ACHN (cell line): Measurements from ENCODE around the gene RHOA.
"Not testable (repeated sequence)": the region's sequence is repeated elsewhere in the genome, so short reads cannot be mapped to it uniquely, and the experiment has no call there.

Experiments used
- DNase-seq: peaks from one replicate; pipeline ENCODE4 v3.0.0-alpha.2; 2015
- in situ Hi-C: cut with HindIII; loops from 2 replicates; pipeline ENCODE4 v1.10.0; 2017; ENCODE audit warnings: low sequenced_read_pairs, low pct_ligation_motif_present, low pct_unique_long_range_greater_than_20kb

Gene RHOA

DNA sequence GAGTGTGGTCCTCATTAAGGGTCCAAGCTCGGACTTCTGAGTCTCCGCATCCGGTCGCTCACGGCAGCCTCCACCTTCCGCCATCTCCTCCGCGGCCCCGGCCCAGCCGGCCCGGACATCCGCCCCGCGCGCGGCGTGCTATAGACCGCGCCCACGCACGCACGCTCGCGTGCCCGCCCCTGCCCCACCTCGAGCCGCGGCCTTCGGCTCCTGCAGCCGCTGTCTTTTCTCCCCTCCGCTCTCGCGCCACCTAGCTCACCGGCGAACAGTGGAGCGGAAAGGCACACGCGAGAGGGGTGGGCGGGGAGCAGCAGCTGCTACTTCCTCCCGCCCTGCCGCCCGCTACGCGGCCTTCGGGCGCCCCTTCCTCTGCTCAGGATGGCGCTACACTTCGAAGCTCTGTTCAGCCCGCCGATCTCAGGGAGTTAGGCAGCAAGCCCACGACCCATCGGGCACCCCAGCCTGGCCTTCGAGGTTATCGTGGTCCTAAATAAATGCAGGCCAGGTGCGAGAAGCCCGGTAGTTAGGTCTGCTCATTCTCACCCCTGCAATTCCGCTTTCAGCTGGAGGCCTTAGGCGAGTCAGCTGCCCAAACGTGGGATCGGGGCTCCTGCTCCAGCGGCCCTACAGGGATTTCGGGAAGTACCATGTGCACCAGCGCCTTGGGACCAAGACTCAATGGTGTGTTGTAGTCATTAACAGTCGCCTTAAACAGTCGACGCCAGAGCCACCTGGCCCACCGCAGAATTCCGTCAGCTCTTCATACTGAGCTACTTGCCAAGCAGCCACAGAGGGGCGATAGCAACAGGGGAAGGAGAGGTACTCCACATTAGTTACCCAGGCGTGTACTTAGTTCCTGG, 71.6 kb downstream of the RHOA start, which contains the start of gene USP4:
Gene USP4, minus strand, starts transcription at position 113 of the 860 bp plus-strand sequence. Its CDS starts 29 bp downstream, at position 84.
- DNase-seq = peak; percentile 84
- in situ Hi-C loops = no loop called here

DNA sequence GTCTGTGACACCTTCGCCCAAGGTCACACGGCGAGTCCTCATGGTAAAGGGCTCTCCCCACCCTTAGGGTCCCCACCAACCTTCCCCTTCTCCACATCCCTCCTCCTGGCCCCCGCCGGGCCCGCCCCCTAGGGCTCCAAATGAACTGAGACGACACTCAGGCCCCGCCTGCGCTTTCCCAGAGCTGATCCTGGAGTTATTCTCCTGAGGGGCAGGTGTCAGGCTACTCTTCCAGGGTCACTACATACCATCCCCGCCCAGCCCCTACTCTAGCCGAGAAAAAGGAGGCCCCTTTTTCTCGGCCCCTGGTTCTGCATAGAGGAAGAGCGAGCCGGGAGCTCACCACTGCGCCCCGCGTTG, 72.2 kb downstream of the RHOA start:
- in situ Hi-C loops = no loop called here
- peak; percentile 37 for DNase-seq

DNA sequence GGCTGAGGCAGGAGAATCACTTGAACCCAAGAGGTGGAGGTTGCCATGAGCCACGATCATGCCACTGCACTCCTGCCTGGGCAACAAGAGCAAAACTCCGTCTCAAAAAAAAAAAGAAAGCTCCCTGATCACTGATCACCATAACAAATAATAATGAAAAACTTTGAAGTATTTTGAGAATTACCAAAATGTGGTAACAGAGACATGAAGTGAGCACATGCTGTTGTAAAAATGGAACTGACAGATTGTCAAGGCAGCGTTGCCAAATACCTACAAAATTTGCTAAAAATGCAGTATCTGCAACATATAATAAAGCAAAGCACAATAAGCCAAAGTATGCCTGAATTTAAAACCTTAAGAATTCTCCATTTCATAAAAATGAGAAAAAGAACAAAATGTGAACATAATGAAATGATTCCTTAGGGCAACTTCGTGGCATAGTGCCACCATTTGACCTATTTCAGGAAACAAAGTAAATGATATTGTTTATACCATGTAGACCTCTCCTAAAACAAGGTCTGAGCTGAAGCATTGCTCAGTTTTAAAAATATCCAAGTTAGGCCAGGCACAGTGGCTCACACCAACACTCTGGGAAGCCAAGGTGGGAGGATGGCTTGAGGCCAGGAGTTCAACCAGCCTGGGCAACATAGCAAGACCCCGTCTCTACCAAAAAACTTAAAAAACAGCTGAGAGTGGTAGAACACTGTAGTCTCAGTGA, 77.7 kb downstream of the RHOA start:
- in situ Hi-C loops = no loop called here
- no peak for DNase-seq

DNA sequence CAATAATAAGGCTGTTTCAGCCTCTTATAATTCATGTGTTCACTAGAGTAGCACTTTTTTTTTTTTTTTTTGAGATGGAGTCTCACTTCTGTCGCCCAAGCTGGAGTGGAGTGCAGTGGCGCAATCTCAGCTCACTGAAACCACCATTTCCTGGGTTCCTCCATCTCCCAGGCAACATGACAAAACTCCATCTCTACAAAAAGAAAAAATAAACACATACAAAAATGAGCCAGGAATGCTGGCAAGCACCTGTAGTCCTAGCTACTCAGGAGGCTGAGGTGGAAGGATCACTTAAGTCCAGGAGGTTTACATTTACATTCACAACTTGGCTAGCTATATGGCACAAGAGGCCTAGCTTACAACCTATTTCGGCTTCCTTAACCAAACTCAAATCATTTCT, 78.7 kb downstream of the RHOA start:
- in situ Hi-C loops = no loop called here

DNA sequence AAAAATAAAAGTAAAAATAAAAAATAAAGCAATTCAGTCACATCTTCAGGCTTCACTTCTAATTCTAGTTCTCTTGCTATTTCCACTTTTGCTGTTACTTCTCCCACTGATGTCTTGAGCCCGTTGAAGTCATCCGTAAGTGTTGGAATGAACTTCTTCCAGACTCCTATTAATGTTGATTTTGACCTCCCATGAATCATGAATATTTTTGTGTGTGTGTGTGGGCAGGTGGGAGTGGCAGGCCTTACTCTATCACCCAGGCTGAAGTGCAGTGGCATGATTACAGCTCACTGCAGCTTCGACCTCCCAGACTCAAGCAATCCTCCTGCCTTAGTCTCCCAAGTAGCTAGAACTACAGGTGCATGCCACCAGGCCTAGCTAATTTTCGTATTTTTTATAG, 82.6 kb downstream of the RHOA start:
- in situ Hi-C loops = no loop called here
- no peak for DNase-seq

More for the DNA sequence above, 78.7 kb downstream of the RHOA start:
- DNase-seq = no peak

DNA sequence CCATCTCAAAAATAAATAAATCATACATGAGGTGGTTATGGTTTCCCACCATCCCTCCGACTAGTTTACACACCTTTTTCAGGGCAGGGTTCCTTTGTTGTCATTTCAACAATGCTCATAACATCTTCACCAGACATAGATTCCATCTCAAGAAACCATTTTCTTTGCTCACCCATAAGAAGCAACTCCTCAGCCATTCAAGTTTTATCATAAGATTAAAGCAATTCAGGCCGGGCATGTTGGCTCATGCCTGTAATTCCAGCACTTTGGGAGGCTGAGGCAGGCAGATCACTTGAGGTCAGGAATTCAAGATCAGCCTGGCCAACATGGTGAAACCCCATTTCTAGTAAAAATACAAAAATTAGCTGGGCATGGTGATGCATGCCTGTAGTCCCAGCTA, 83.4 kb downstream of the RHOA start:
- in situ Hi-C loops, DNase-seq: not testable (repeated sequence)

DNA sequence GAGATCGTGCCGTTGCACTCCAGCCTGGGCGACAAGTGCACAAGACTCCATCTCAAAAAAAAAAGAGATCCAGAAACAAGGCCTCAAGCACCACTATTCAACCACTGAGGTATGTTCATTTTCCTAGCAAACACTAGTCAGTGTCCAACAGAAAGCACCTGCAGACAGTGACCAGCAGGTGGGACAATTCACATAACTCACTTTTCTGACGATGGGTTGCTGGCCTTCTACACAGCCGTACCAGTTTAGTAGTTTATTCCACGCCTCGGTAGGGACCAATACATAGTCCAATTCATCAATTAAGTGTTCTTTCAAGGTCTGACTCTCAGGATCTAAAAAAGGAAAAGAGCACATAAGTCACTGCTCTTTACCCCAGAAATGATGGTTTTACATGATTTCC, 84.3 kb downstream of the RHOA start:
- peak; percentile 38 for DNase-seq
- in situ Hi-C loops = no loop called here

DNA sequence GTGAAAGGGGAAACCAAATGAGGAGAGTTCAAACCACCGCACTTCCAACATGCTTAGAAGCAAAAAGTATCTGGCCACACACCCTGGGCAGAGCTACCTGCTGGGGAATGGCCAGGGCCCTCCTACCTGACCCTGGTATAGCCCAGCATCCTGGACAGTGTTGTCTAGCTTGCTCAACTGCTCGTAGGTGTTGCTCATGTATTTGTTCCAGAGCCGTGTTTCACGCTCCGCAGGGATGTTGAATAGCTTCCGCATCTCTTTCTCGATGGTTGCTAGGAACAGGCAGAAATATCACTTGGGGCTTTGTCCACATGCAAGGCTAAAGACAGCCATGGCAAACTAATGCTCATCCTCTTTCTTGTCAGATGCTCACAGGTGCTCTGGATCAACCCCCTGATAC, 87.0 kb downstream of the RHOA start:
- no peak for DNase-seq
- in situ Hi-C loops = no loop called here

DNA sequence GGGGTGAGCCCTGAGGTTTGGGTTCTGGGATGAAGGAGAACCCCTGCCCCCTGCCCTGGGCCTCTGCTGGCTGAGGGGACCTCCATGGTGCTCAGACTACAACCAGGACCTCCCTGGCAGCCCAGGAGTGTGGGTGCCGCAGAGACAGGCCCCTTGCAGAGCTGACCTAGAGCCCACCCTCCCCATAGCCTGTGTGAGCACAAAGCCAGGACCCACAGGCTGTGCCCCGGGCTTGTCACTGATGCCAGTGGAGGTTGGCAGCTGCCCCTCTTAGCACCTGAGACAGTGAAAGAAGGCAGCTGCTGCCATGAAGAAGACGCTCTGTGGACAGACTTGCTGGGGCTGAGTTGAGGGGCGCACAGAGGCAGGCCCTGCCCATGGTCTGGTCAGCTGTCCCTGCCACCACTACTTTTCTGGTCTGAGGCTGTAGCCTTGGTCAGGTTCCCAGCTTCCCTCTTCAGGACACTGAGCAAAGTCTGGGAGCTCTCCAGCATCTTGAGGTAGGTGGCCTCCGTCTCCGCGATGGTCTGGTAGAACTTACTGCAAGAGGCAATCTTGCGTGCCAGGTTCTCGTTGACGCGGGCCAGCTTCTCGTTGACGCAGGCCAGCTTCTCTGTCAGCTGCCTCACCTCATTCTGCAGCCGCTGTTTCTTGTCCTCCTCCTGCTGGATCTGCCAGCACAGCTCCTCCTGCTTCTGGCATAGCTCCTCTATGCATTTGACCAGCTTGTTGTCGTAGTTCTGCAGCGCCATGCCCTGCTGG, 94.9 kb downstream of the RHOA start:
- in situ Hi-C loops = no loop called here

DNA sequence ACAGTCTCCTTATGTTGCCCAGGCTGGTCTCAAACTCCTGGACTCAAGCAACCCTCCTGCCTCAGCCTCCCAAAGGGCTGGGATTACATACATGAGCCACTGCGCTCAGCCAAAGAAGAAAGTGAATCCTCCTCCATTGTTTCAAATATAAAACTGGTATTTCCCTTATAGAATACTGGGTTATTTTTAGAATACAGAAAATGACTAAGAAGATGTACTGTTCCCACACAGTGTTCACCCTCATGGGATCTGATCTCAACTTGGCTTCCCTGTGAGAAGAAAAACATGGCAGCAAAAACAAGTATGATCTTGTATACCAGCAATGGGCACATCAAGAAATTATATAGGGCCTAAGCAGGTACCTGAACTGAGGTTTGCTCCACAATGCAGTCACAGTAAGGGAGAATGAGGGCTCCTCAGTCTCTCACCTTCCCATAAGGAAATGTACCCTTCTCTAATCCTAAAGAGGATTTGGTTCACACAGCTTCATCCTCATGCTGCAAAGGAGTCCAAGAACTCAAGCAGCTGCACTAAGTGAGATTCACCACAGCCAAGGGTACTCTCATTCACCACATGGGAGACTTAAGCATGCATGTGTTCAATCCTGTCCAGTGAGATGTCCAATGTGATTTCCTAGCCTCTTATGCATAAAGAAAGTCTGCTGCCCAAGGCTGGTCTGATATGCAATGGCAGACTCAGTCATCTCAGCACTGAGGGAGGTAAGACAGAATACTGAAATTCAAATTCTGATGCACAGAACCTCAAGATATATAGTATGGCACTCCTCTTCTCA, 97.7 kb downstream of the RHOA start:
- in situ Hi-C loops = no loop called here
- DNase-seq = no peak

More for the DNA sequence above, 94.9 kb downstream of the RHOA start:
- DNase-seq = no peak

DNA sequence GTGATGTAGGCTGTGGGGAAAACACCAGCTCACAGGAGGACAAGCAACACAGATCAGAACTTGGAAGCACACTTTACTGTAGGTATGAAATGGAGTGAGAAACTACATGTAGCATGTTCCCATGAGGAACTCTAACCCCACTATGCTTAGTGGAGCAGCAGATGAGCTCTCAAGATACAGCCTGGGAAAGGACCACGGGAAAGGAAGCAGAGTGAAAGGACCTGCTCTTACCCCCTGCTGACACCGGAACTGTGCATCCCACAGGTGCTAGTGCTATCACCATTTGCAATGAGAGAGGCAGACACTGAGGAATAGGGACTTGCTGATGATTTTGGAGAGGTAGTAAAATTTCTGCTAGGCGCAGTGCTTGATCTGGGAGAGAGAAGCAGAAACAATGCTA, 100.5 kb downstream of the RHOA start:
- in situ Hi-C loops = no loop called here
- DNase-seq = no peak

DNA sequence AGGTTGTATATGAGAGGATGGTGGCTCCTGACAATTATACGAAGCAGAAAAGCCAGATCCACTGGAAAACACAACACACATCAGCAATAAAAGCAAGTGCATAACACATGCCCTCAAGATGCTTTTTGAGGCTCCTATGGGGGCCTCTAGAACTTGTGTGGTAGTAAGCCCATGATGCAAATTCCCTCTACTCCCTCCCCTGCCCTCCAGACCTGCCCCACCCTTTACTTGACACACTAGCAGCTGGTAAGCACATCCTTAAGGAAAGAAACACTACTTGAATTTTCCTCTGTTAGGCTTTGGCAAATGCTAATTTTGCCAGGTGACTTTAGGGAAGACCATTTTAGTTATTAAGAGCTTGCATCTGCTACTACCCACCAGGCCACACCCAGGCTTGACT, 101.1 kb downstream of the RHOA start:
- in situ Hi-C loops = no loop called here
- DNase-seq = no peak
